LNCAP (cell line): ENCODE data around the gene ABCD2.

Experiments used
- TF ChIP-seq, protein P1 (sequence below): fragments of 450-650 bp; IDR thresholded peaks from 2 replicates; pipeline ENCODE4 v1.5.1; 2017; ENCODE audit warnings: mild to moderate bottlenecking

ABCD2 gene

GRCh38 chr12:39611818-39612217, 7.8 kb downstream of the ABCD2 start:
- TF ChIP-seq, protein P1, sequence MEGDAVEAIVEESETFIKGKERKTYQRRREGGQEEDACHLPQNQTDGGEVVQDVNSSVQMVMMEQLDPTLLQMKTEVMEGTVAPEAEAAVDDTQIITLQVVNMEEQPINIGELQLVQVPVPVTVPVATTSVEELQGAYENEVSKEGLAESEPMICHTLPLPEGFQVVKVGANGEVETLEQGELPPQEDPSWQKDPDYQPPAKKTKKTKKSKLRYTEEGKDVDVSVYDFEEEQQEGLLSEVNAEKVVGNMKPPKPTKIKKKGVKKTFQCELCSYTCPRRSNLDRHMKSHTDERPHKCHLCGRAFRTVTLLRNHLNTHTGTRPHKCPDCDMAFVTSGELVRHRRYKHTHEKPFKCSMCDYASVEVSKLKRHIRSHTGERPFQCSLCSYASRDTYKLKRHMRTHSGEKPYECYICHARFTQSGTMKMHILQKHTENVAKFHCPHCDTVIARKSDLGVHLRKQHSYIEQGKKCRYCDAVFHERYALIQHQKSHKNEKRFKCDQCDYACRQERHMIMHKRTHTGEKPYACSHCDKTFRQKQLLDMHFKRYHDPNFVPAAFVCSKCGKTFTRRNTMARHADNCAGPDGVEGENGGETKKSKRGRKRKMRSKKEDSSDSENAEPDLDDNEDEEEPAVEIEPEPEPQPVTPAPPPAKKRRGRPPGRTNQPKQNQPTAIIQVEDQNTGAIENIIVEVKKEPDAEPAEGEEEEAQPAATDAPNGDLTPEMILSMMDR, result no peak

DNA sequence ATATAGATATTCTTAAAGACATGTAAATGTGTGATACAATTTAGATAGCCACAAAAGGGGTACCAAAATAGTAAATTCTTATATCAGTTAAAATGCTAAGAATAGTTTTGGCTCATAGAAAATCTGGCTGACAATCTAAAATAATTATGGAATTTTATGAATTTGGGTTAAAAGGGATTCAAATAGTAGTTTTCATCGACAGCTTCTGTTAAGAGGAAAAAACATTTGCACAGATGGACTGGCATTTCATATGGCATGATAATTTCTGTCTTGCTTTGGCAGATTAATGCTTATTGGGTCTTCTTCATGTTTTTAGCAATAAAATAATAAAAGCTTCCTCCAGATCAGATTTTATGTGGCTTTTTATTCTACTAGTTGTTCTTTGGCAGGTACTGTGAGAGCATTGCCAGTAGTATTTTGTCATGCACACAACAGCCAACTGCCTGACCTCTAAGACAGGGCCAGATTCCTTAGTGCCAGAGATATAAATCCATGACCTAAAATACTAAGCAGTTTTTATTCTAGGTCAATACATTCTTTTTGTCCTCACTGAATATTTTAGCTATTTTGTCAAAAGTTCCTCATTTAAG, 9.1 kb downstream of the ABCD2 start:
- TF ChIP-seq, protein P1, result no peak

DNA sequence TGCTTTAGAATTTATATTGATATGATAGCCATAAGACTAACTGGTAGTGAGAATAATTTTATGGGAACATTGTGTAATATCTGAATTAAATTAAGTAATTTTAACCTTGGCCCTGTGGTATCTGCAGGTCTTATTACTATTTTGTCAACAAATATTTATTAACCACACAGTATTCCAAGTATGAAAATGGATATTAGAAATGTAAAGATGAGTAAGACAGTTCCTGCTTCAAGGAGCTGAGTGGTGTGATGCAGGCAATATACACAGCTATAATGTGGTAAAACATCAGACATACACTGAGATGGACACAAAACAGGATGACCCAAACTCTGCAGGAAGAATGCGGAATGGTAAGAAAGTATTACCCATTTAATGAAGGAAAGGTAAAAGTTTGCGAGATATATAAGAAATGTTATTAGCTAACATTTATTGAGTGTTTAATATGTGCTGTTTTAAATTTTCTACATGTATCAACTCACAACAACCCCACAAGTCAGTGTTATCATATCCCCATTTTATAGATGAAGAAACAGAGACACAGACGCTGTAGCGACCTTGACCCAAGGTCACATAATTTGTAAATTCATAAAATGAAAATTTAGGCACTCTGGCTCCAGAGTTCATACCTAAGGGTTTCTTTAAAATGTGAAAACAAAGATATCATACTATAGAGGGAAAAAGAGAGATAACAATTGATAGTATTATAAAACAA, 12.7 kb downstream of the ABCD2 start:
- TF ChIP-seq, protein P1, result no peak

DNA sequence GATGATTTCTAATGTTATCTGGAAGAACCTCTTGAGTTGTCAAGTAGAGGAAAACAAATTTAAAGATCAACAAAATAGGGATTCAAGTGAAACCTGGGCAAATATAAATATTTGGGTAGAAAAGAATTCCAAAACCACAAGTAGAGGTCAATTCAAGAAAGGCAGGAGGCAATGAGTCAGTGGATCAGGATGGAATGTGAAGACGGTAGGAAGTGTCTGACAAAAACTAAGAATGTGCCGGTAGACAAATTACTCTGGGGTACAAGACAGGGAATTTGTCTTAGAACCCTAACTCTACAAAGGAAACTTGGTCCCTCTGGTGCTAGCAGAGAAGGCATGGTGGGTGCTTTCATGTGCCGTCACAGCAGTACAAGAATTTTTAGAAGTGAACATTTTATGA, 13.6 kb downstream of the ABCD2 start:
- TF ChIP-seq, protein P1, result no peak

- TF ChIP-seq, protein P1, result no peak
These were observed 14.1 kb downstream of the ABCD2 start for GRCh38 chr12:39605501-39605900.

- TF ChIP-seq, protein P1, result no peak
These were observed 16.5 kb downstream of the ABCD2 start for GRCh38 chr12:39603065-39603464.

GRCh38 chr12:39595928-39596327, 23.7 kb downstream of the ABCD2 start:
- TF ChIP-seq, protein P1, result no peak

DNA sequence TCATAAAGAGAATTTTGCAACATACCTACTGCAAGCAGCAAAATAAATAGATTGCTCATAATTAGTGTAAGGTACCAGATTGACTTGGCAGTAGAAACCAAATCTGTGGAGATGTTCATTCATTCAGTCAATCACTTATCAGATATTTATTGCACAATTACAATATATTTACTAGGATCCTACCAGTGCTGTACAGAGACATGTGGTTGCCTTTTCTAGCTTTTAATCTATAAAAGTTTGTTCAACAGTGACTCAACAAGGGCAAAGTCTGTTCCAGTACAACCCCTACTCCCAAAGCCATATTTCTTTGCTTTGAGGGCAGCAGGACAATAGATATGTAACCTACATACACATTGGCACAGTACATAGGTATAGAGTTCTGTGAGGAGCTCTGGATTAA, 27.3 kb downstream of the ABCD2 start:
- TF ChIP-seq, protein P1, result no peak
